Myocyte (in vitro differentiated cells): ENCODE measurements around the gene MPZL1. TPM values are rescaled to one million over a fixed set of nuclear protein-coding genes. Genes with fewer than 3 reads are reported as not detected.

Experiments
- DNase-seq: peaks from one replicate; pipeline ENCODE4 v3.0.0-alpha.2; 2012; ENCODE audit warnings: low read depth
- total RNA-seq: library from RNA; depleted of rRNA; stranded (reverse); fragments of >200 nt; gene quantifications from 2 replicates; pipeline ENCODE4 v1.2.3, GENCODE V29; 2014

MPZL1 gene
- total RNA-seq, 1 donor from 2014 or later = 39.3 TPM

DNA sequence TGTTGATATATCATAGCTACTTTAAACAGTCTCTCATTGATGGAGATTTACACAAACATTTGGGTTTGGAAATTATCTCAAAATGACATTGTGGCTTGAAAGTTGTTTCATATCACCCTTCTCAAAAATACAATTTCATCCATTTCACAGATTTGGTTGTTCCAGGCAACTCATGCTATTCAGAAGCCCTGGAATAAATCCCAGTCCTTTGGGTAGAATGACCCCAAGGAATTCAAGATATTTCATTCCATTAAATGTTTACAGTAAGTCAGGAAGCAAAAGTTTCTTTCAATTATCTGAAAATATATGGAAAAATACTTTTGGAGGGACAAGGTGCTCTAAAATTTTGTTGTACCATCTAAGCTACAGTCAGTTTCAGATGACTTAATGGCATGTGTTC is 27.1 kb downstream of the MPZL1 start:
- no peak for DNase-seq

DNA sequence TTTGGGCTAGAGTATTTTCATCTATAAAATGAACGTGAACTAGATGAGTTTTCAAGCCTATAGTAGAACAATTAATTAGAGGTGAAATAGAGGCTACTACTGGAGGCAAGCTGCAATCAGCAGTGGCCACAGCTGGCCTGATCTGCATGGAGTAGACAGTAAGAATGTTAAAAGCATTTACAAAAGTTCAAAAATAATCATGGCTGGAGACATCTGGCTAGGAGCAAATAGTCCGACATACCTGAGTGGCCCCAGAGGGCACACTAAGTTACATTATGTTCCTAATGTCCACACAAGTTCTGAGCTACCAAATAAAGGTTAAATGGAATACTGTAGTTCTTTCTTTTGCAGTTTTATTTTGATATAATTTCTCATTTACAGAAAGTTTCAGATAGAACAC is 28.0 kb downstream of the MPZL1 start:
- DNase-seq = no peak

DNA sequence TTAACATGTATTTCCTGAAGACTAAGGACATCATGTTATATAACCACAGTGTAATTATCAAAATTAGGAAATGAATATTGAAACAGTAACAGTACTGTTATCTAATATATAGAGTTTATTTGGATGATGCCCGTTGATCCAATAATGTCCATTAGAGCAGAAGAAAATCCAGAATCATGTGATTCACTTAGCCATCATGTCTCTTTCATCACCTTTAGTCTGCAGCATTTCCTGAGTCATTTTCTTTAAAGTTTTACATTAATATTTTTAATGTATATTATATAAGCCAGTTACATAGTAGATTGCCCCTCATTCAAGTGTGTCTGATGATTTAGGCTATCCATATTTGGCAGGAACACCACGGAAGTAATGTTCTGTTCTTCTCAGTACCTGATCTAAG is 28.9 kb downstream of the MPZL1 start:
- DNase-seq = no peak

DNA sequence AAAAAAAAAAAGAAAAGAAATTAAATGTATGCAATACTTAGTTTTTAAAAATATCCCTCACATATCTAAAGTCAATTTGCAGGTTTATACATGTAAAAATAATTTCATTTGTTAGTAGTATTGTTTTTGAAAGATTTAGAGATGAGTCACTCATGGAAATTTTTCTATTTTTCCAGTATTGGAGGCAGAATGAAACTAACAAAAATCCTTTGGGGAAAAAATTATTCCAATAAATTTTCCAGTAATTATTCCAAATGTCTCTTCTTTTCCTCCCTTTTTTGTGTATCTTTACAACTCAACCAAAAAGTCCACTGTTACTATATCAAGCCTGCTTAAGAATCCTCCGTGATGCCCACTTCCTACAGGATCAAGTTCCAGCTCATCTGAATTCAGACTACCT is 29.9 kb downstream of the MPZL1 start:
- DNase-seq = no peak

DNA sequence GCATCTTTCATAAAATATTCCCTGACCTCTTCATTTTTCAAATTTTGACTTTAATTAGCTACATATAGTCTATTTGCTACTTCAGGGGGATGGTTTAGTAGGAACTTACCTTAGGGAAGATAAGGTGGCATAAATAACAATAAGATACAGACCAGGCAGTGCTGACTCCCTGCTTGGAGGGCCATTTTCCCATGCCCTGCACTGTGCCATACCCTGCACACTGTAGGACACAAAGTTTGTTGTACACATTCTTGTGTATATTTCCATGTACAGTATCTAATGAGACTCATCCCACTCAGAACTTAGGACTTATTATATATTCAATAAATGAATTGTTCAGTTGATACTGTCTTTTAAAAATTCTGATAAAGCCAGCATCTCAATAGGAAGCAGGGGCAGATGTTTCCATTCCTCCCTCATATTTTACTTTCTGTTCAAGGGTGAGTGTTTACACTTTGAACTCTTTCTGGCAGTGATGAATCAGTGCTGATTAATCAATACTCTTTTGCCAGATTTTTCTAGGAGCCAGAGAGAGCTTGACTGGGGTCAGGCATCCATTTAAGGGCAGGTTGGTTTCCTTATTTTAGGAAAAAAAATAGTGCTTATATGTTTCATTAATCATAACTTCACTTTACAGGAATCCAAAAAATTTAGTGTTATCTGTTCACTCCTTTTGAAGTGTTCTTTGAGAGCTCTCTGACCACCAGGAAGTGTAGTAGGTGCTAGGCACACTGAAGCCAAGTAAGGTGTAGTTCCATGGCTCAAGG is 30.6 kb downstream of the MPZL1 start:
- DNase-seq = no peak

DNA sequence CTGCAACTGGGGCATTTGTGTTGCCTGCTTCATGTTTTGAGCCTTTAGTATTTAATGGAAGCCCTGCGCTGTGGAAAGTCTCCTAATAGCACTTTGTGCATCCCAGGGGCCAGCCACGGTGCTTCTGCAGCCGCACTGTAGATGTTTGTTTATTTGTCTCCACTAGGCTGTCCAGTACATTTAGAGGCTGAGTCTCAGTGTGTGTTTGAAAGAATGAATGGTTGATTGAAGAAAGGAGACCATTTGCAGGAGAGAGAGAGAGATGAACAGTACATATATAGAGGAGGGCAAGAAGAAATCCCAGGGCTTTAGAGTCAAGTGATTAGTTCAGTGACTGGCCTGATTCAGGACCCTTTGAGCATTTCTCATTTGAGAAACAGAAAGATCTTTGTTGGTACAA is 33.9 kb downstream of the MPZL1 start:
- DNase-seq = no peak

DNA sequence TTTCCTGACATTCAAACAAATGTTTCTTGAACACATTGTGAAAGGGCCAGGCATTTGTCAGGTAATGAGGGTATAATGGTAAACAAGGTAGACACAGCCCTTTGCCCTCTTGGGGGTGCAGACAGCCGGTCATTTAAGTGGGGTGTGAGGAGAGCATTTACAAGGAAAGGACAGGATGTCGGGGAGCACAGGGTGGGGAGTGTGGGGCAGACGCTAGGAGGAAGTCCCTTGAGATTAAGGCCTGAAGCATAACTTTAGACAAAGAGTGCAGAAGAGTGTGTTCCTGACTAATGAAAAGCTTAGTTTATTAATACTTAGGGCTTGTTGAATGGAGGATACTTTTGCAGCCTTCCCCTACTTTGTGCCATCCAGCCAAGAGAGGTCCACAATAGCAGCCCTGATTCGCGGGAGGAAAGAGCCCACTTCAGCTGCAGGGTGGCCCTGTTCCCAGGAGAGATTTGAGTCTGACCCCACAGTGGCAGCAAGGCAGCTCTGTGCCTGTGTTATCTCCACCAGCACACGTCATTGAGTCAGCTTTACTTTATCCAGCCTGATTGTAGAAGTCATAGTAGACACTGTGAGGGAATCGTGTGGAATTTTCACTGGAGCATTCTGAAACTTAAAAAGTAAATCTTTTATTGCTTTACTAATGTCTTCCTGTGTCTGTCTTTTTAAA is 35.1 kb downstream of the MPZL1 start:
- no peak for DNase-seq

DNA sequence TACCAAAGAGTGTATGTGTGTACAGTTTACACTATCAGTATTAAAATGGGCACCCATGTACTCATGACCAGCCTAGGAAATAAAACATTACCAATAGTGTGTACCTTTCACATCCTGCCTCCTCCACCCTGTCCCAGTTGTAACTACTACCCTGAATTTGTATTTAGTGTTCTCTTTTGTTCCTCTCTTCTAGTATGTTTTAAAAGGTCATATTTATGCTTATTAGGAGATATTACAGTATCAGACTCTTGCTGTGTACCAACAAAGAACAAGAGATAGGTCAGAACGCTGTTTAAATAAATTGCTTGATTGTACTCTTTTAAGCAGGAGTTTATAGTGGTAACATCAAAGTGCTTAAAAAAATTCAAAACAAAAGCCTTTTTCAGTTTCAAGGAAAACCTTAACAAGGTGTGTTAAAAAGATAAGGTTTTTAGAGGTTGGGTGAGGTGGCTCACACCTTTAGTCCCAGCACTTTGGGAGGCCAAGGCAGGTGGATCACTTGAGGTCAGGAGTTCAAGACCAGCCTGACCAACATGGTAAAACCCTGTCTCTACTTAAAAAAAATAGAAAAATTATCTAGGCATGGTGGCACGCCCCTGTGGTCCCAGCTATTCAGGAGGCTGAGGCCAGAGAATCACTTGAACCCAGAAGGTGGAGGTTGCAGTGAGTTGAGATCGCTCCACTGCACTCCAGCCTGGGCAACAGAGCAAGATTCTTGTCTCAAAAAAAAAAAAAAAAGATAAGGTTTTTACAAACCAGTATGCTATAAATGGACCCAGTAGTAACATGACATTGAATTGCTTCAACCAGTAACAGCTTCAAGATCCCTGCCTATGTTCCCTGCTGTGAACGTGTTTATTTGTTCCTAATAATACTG is 35.9 kb downstream of the MPZL1 start:
- DNase-seq = no peak

DNA sequence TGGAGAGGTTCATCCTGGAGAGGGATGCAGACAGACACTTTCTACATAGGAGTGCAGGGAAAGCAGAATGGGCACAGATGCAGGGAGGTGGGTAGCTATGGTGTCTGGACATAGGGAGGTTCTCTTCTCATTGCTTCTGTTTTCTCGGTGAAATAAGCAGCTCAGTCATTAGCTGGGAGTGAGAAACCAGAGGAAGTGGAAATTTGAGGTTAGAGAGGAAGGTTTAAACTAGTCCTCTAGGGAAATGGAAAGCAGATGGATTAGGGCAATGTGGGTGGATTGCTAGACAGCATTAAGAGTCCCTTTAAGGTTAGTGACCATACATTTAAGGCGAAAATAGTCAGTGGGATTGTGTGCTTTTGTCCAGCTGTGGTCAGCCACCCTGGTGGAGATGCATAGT is 39.6 kb downstream of the MPZL1 start:
- no peak for DNase-seq

DNA sequence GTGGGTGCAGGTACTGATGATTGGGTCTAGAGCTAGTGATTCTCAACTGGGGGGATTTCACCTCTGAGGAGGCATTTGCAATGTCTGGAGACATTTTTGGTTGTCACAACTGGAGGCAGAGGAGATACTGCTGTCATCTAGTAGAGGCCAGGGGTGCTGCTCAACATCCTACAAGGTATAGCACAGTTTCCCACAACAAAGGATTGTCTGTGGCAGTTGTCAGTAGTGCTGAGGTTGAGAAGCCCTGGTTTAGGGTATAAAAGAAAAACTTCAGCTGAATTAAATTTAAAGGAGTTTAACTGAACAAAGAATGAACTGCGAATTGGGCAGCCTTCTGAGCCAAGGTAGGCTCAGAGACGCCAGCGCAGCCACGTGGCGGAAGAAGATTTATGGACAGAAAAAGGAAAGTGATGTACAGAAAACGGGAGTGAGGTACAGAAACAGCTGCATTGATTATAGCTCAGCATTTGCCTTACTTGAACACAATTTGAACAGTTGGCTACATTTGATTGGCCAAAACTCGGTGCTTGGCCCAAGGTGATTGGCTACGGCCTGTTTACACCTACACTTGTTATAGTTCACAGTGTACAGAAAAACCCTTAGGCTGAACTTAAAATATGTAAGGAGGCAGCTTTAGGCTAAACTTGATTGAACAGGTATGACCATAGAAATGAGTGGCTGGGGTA is 40.4 kb downstream of the MPZL1 start:
- no peak for DNase-seq

DNA sequence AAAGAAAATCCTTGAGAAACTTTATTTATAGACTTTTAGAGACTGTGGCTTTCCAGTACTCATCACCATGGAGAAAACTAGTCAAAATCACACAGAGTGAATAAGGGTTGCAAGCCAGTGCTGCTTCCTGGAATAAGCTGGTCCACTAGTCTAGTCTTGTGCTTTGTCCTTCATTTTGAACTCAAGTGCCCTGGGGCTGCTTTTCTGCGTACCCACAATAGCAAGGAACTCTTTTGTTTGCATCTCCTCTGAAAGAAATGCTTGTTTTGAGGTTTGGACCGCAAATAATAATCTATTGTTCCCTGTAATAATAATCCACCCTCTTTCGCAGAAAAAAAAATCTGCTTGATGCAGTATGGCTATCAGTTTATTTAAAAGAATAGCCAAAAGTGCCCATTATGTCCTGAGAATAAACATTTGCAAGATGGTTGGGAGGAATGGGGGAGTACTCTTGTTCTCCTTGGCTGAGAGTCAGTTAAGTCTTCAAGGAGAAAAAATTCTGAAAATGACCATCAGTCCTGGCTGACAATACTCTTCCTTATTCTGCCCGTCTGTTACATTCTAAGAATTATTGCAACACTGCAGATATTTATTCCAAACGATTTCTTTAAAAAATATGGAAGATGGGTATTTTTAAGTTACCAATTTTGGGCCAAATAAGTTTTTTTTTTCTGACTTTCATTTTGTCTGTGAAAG is 41.9 kb downstream of the MPZL1 start:
- DNase-seq = no peak

DNA sequence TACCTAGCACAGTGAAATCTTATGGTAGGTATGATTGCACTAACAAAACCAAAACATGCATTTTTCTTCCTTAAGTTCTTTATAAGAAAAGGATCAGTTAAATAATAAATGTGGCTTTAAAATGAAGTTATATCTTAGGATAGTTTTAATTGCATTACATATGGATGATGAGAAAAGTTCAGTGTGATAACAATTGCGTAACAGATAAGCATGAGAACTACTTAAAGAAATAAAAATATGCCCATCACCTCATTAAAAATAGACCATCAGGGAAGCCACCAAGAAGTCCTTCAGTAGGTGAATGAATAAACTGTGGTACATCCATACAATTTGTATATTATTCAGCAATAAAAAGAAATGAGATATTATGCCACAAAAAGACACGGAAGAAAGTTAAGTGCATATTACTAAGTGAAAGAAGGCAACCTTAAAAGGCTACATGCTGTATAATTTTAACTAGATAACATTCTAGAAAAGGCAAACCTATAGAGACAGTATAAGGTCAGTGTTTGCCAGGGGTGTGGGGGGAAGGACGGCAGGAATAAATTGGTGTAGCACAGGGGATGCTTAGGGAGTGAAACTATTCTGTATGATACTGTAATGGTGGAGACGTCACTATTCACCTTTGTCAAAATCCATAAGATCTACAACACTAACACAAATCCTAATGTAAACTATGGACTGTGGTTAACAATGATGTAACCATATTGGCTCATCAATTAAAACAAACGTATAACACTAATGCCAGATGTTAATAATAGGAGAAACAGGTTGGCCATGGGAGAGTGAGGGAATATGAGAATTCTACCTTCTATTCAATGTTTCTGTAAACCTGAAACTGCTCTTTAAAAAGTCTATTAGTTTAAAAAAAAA is 42.9 kb downstream of the MPZL1 start:
- DNase-seq = no peak

DNA sequence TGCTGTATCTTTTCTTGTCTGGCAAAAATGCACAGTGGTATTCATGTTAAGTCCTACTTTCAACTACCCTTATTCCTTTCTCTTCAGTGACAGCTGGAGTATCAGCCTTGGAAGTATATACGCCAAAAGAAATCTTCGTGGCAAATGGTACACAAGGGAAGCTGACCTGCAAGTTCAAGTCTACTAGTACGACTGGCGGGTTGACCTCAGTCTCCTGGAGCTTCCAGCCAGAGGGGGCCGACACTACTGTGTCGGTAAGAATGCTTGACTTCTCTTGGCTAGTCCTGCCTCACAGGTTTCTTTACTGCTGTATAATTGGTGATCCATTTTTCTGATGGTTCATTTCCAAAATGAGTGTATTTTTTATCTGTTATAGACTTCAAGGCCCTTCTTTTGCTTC is 43.7 kb downstream of the MPZL1 start:
- no peak for DNase-seq

DNA sequence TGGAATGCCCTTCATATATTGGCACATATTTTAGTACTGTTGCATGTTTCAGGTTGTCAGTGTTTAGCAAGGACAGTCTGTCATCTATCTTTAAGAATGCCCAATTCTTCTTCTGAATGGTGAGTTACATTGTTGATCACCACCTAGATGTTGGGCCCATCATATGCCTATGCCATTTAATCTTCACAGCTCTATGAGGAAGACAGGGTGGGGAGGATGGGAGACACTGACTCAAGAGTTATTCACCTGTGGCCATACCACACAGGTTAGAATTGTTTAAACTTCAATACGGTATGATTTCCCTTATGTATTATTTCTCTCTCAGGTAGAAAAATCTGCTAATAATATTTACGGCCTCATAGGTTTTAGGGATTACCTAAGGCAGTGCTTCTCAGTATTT is 44.8 kb downstream of the MPZL1 start:
- DNase-seq = no peak

DNA sequence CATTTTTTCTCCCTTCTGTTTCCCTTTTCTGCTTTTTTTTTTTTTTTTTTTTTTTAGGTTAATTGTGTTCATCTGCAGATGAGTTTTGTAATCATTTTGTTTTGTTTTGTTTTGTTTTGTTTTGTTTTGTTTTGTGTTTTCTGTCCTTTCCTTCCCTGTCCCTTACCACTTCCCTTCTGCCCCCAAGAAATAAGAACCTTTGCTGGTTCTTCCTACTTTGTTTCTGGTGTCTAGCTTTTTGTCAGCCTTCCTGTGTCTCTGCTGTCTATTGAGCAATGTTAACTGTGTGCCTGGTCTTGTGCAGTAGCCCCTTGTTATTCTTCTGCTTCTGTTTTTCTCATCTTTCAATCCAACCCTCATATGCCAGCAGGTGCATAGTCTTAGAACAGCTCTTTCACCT is 46.0 kb downstream of the MPZL1 start:
- no peak for DNase-seq

DNA sequence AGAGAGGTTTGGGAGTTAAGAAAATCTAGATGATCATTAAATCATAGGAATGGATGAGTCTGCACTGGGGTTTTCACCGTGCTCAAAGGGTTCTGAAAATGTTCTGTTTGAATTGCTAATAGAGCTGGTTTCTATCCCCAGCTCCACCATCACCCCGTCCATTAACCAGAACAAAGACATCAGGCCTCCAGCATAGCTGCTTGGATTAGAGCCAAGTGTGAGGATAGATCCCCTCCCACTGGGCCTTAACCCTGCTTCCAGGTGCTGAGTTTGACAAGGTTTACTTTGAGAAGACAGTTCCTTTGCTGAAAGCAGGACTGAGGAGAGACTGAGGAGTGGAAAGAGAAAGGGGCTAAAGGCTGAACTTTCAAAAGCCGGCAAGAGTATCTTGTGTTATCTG is 48.3 kb downstream of the MPZL1 start:
- no peak for DNase-seq

DNA sequence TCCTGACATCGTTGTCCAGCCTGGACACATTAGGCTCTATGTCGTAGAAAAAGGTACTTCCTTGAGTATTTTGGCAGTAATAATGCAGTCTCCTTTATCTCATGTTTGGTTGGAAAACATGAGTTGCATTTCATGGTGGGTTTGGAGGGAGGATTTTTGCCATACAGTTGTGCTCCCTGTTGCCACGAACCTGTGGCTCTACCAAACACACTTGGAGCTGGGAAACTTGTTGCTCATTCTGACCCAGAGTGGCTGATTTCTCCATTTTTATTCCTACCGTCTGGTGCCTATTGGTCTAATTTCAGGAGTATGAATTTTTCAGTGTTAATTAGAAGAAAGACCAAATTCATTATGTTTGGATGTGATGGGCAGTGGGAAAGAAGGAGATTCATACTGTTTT is 50.7 kb downstream of the MPZL1 start:
- DNase-seq = no peak

DNA sequence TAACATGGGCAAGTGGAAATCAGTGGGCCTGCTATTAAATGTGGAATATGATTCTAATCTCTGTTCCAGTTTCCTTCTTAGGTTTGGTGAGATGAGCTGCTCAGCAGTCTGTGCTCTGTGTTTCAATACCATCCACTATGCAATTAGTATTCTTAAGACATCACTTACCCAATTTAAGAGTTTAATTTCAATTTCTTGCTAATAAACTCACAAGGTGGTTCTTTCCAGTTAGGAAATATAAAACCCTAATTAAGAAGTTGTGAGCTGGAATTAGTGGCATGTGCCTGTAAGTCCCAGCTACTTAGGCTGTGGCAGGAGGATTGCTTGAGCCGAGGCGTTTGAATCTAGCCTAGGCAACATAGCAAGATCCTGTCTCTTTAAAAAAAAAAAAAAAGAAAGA is 51.7 kb downstream of the MPZL1 start:
- no peak for DNase-seq

DNA sequence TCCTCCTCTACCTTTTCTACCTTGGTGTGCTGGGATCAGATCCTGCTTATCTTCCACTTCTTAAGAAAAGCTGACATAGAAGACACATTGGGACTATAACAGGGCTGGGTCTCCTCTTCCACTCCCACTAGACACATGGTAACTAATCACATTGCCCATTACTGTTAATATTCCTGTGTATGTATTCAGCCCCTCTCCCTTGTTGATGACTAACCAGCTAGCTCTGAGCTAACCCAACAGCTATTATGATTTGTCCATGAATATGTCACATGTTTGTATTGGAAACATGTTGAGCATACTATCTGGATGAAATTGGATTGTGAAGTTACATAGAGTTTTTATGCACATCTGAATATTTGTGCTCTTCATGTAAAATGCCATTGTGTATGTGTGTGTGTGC is 52.9 kb downstream of the MPZL1 start:
- no peak for DNase-seq

DNA sequence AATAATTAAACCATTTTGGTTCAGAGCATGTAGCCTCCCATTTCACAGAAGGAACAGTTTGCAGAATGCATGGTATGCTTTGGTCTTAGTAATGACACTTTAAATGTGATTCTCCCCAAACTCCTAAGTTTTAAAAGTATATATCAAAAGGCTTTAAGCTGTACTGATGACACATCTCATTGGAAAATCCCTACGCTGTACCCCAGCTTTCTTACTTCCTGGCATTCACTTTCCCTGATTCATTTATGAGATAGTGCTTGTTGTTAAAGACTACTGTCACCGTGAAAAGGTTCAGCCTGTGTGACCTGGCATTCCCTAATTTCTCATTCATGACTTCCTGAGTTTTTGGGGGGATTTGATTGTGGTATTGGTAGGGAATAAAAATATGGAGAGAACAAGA is 53.4 kb downstream of the MPZL1 start:
- DNase-seq = no peak
